GM21619 (cell line): ENCODE measurements around the gene SHISA8.

Source experiments
- ATAC-seq: cut with Tn5 transposase; IDR thresholded peaks from one replicate; pipeline ENCODE4 v1.9.1; 2021; ENCODE audit not compliant: unreplicated experiment

The SHISA8 gene

DNA sequence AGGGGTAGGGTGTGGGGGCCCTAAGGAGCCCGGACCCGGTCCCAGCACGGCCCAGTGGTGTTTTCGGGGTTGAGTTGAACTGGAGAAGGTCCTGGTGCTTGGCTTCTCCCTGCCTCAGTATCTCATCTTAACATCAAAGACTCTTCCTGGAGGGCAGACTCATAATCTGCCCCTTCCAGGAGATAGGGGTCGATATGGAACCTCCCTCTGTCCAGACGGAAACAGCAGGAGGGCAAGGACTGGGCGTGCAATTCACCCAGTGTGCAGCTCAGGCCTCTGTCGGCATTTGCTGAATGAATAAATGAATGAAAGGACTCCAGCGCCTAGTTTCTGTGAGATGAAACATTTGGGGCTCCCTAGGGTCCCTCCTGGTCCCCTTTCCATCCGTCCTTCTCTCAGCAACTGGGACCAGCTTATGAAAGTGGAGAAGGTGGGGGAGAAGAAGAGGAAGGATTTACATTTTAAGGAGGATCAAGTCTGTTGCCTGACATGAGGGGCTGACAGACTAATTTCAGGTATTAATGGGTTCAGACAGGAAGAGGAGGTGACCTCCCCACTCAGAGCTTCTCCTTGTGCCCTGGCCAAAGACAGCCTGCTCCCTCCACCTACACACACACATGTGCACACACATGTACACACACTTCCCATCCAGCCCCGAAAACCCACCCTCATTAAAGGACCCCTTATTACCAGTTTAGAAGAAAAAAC, 1.1 kb upstream of the SHISA8 start:
- ATAC-seq: no peak

DNA sequence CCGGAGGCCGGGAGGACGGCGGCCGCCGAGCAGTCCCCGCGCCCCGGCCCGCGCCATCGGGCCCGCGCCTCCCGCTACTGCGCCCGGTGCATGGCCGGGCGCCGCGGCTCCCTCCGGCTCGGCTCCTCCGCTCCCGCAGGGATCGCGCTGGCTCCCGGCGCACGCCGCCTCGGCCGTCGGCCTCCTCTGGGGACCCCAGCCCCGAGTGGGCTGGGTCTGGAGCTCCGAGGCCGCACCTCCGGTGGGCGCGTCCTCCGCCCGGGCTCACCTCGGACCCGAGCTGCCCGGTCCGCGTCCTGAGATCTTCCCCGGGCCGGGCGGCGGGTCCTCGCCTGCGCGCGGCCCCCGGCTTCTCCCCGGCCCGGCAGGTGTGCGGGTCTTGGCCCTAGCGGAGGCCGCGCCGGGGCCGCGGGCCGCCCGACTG, 251 bp downstream of the SHISA8 start:
- no peak for ATAC-seq

DNA sequence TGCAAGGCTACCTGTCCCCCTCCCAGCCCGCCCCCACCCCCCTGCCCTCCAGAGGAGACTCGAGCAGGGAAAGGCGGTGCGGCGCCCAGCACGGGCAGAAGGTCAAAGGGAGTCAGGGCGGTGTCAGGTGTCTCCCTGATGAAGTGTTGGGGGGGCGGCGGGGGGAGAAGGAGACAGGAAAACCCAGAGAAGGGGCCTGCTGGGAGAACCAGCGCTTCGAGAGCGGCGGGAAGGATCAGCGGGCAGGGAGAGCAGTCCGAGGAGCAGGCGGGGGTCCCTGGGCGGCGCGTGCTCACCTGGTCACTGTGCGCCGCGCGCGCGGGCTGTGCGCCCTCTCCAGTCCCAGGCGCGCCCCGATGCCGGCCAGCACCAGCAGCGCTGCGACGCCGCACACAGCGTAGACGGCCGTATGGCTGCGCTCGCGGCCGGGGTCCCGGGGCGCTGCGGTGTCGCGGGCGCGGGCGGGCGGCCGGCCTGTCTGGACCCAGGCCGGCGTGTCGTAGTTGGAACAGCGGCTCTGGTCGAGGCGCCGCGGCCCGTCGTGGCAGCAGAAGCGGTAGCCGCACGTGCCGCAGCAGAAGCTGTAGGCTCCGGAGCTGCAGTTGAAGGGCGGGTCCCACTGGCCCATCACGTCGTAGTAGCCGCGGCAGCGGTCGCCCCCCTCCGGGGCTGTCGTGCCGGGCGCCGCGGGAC, 886 bp downstream of the SHISA8 start:
- no peak for ATAC-seq

DNA sequence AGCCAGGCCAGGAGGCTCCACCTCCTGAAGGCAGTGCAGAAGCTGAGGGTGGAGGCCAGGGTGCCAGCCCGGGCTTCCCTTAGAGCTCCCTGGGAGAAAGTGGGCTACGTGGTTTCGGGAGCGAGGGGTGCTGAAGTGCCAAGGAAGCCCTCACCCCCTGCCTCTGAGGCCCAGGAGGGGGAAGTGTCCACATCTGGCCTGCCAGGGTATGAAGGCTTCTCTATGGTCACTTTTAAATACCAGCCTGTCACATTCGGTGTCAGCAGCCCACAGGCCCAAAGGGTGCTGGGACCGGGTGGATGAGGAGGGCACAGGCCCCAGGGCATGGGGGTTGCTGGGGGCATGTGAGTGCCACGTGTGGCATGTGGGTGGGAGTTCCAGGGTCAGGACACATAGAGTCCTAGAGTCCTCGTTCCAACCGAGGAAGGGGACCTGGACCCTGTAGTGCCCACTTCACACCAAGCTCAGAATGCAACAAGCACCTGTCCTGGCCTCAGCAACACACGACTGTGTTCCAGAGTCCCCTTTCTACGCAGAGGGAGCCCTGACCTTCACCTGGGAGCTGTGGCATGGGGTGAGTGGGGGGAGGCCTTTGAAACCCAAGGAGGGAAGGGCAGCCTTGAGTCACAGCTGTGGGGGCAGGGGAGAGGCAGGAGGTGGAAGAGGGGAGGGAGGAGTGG, 1.7 kb downstream of the SHISA8 start:
- ATAC-seq: no peak

DNA sequence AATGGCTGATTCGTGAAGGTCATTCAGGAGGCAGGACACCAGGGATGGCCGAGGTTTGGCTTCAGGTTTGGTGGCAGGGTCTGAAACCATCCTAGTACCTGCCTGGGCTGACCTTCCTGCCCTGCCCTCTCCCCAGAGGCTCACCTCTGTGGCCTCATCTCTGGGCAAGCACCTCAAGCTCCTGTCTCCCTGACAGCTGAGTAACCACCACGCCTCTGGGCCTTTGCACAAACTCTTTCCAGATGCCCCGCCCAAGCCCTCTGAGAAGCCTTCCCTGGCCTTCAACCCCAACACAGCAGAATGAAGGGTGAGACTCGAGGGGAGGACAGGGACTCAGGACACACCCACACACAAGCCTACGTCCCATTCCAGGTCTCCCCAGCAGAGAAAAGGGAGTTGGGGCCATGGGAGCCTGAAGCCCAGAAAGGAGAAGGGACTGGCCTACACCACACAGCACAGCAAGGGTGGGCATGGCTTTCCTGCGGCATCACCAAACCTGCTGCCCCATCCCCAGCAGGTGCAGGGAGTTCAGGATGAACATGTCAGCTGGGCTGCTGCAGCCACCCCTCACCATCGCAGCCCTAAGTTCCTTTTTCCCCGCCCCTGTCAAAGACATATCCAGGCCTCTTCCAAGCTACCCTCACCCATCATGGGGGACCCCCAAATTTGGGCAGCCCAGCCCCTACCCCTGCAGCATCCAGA, 2.4 kb downstream of the SHISA8 start:
- no peak for ATAC-seq

DNA sequence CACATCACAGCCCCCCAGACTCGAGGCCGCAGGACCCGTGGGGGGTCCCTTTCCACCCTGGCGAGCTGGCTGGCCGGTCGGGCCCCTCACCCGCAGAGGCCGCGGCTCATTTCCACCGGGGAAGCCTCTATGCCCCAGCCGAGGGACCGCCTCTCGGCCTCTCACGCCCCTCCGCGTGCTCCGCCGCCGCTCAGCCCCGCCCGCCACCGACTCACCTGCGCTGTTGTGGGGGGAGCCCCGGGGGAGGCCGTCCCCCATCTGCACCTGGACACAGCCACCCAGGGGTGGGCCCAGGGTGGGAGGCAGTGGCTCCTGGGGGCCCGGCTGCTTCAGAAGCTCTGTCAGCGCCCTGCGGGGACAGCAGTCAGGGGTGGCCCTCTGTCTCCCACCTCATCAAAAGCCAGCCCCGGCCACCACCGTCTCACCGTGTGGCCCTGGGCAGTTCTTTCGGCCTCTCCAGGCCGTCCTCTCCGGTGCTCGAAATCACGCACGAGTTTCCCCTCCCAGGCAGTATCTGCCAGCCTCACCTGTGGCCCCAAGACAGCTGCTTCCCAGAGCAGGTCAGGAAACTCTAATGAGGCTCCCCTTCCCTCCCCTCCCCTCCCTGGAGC, 3.8 kb downstream of the SHISA8 start:
- ATAC-seq: no peak

DNA sequence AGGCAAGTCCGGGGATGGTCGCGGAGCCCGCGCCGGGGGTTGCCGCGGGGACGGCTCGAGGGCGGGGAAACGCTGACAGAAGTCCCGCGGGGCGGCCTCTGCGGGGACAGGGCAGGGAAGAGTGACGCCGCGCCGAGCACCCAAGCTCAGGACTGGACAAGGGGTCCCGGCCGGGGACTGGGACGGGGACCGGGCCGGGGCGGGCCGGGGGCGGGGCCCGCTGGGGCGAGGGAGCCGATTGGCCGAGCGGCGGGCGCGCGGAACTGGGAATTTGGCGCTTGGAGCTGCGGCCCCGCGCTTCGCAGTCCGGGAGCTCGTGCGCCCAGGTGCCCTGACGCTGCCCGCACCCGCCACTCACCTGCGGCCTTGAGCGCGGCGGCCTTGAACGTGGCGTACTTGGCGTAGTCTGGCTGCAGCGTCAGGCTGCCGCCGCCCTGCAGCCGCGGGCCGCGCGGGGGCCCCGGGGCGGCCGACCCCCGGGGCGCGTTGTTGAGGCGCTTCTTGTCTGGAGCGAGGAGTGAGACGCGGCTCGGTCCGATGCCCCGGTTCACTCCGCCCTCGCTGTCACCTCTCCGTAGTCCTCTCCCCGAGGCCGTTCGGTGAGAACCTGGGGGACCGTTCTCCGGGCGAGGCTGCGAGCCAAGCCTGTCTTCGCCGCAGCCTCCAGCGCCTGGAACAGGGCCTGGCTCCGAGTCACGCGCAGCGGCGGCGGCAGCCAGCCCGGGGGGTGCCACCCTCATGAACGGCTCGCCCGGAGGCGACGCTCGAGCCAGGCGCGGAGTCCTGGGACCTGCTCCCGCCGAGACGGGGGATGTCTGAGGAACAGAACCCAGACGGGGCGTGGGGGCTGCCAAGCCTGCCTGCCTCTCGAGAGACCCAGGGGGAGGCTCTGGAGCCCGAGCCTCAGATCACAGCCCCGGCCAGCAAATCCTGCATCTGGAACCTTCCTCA, 4.5 kb downstream of the SHISA8 start:
- ATAC-seq: no peak

DNA sequence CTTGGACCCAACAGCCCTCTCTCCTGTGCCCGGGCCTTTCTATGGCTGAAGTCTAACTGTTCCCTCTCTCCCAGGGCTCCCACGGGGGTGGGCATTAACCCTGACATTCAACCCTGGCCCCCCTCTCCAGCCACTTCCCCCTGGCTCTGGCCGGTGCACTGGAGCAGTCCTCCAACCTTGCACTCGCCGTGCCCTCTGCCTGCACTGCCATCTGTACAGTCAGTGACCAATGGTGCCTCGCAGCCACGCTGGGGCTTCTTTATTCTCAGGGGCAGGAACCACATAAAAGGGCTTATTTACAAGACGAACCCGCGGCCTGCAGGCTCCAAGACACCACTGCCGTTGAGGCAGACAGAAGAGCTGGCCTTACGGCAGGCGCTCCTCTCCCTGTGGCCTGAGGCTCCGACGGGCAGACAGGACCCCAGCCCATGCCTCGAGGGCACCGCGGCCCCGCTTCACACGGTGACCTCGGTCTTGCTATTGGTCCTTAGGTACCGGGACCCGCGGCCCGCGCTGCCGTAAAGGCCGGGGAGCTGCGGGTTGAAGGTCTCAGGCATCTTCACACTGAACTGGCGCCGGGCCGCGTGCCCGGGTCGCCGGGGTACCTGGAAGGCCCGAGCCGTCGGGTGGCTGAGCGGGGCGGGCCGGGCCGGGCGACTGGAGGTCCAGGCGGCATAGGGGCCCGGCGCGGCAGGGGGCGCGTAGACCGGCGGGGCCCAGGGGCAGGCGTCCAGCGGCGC, 5.4 kb downstream of the SHISA8 start:
- no peak for ATAC-seq

DNA sequence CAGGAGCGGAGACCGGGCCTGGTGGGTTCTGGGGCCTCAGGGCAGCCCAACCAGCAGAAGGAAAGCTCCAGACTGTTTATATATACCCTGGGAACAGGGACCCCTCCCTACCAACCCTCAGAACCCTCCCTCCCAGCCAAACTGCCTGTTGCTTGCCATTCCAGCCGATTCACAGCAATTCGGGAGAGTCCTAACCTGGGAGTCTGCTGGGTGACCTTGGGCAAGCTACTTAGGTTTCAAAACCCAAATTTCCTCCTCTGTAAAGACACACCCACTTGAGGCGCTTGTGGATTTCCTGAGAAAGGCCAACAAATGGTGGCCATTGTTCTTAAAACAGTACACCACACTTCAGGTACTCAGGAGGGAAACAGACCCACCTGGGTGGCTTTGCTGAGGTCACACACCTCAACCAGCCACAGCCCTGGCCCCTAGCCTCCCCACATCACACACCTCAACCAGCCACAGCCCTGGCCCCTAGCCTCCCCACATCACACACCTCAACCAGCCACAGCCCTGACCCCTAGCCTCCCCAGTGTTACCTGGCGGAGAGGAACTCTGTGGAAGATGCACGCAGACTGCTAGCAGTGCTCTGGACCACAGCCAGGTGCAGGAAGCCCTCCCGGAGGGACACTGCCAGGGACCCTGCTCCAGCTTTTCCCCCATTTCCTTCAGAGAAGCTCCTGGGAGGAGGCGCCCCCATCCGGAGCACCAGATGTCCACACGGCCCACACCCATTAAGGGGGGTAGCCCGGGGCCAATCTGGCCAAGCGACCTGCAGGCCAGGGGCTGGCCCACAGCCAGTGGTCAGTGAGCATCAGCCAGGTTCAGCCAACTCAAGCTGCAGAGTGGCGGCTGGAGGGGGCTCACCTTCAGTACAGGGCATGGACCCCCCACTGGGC, 6.2 kb downstream of the SHISA8 start:
- no peak for ATAC-seq

DNA sequence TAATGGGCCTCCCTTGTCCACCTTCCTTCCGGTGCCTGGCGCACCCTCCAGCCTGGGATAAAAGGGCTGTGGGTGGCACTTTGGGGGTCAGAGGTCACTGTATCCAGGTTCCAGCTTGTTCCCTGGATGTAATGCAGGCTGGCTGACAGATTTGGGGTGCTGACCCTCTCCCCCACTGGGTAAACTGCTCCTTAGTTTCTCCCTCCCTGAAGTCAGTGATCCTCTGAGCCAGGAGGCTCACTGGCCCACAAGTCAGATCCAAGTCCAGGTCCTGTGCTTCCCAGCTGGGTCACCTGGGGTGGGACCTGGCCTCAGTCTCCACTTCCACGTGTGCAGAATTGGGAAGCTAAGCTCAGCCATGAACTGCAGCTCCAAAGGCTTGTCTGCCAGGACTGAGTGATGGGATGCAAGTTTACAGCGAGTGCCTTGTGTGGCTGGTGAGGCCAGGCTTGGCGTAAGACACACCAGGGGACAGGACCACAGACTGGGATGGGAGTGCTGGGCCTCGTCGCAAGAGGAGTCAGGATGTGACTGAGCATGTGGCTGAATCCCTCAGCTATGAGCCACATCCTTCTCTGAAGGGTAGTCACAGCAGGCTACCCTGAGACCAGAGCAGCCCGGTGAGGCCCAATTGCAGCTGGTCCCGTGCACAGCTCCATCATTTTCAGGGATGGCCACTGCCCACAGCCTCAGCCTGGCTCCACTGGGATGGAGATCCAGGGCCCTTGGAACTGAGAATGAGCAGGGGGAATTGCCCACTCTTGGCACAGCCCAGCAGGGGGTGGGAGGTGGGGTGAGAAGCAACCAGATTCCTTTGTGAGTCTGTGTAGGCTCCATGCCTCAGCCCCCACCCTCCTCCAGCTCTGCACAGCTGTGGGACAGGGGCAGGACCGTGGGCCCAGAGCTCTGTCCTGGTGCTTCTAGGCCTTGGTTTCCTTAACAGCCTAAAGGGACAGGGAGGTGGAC, 7.2 kb downstream of the SHISA8 start:
- no peak for ATAC-seq

DNA sequence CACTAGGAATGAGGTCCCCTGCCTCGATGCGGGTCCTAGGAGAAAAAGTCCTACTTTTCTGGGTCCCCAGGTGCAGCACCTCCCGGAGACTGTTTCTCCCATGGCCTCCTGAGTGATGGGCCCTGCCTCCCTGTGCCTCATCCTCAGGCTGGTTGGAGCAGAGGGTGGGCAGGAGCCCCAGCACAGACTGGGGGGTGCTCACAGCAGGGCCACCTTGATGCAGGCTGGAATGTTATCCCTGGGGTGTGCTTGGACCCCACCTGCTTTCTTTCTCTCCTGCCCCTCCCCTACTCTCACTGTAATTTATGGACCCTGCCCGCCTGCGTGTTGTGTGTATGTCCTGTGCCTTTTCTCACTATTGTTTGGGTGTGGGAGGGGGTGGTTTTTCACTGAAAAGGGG, 8.1 kb downstream of the SHISA8 start:
- ATAC-seq: no peak

DNA sequence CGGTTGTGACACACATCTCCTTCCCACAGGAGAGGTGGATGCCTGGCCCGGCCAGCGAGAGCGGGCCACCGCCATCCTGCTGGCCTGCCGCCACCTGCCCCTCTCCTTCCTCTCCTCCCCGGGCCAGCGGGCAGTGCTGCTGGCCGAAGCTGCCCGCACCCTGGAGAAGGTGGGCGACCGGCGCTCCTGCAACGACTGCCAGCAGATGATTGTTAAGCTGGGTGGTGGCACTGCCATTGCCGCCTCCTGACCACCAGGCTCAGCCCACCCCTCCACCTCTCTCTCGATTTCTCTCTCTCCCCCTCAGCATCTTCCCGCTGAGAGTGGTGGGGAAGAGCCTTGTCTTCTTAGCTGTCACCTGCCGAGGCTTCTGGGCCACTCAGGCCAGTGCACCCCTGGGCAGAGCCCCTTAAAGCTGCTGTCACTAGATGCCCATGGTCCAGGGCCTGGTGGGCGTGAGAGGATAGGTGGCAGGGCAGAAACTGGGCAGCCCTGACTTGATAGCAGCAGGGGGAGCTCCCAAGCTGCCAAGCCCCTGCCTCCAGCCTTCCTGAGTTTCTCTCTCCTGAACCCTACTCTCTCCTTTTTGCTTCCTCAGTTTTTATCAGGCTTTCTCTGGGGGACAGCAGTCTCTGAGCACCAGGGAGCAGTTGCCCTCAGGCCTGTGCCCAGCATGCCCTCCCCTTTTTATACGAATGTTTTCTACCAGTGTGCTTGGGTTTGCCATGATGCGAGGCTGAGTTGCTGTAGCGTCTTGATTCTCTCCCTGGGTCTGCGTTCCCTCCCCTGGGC, 9.3 kb downstream of the SHISA8 start:
- ATAC-seq: no peak

DNA sequence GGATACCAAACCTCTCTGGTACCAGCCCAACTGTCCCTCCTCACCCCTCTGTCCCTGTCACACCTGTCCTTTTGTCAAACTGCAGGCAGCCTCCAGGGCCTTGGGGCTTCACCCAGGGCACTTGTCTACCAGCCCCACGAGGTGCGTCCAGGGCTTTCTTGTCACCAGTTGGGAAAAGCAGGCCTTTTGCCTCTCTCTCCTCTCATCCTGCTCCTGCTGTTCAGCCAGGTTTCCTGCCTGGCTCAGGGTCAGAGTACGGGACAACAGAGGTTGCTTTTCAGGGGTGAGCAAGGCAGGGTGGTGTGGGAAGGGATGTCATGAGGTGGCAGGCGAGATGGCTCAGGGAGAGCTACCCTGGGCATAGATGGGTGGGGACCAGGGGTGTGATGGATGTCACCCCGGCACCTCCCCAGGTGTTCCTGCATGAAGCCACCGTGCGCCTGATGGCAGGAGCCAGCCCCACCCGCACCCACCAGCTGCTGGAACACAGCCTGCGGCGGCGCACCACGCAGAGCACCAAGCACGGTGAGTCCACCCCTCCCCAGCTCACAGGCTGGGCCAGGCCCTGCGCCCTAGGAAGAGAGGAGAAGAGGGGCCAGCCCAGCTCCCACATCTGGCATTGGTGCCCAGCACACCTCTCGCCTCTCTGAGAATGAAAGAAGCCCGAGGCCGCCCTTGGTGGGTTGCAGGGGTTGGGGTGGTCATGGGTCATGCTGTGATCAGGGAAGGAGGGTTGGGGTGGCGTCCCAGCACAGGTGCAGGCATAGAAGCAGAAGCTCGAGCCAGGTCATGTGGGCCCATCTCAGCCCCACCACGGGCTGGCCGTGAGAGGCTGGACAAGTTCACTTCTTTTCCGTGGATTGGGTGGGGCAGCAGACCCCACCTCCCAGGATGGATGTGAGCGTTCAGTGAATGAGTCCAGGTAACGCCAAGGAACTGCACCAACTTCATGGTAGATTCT, 10.1 kb downstream of the SHISA8 start:
- no peak for ATAC-seq

DNA sequence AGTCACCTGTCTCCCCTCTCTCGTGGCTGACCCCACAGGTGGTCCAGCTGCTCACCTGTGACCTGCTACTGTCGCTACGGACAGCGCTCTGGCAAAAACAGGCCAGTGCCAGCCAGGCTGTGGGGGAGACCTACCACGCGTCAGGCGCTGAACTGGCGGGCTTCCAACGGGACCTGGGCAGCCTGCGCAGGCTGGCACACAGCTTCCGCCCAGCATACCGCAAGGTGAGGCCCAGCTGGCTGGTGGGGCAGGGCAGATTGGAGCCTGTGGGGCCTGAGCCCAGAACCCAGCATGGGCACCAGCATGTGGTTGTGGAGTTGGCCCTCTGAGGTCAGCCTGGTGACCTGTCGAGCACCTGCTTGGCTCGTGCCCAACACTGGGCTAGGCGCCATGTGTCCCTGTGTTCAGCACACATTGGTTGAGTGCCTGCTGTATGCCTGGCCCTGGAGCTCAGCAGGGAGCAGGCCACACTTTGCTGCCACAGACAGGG, 11.9 kb downstream of the SHISA8 start:
- no peak for ATAC-seq

DNA sequence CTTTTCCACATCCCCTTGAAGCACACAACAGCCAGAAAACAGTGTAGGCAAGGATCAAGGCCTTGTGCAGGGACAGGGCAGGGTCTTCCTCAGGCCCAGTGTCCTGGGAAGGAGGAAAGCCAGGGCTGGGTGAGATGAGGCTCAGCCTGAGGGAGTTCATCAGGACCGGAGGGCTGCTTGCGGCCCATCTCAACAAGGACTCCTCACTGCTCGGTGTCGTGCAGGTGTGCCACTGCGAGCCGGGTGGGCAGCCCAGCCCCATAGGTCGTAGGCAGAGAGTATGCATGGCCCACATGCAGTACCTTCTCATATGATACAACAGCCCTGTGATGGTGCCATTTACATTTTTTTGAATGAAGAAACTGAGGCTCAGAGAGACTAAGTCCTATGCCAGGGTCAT, 12.9 kb downstream of the SHISA8 start:
- no peak for ATAC-seq
